K562 (cell line): ENCODE results near the gene GPR32.

Experiments
- CEBPB ChIP-seq: fragments of 450-650 bp; IDR thresholded peaks from 2 replicates; pipeline ENCODE4 v1.6.1; 2016; ENCODE audit warnings: missing genetic modification characterization, missing compliant biosample characterization
- CHD4 ChIP-seq: fragments of 200-600 bp; sonication (generic); IDR thresholded peaks from 3 replicates; pipeline ENCODE4 v1.6.1; 2012; ENCODE audit warnings: low read depth, mild to moderate bottlenecking, mixed read lengths, low read length, inconsistent platforms; ENCODE audit not compliant: insufficient read depth, insufficient replicate concordance, poor library complexity, severe bottlenecking
- PHB2 ChIP-seq: fragments of 450-650 bp; IDR thresholded peaks from 2 replicates; pipeline ENCODE4 v1.6.1; 2017; ENCODE audit warnings: low read depth
- SAFB2 ChIP-seq: fragments of 200-400 bp; formaldehyde crosslinking; IDR thresholded peaks from 2 replicates; pipeline ENCODE4 v1.6.1; 2018; ENCODE audit warnings: borderline replicate concordance, low read length, low read depth, moderate library complexity; ENCODE audit not compliant: severe bottlenecking
- SAP30 ChIP-seq: fragments of 200-600 bp; sonication (generic); IDR thresholded peaks from 2 replicates; pipeline ENCODE4 v1.6.1; 2012; ENCODE audit warnings: borderline replicate concordance, low read depth, mild to moderate bottlenecking, moderate library complexity, low read length, control low read depth, inconsistent platforms; ENCODE audit not compliant: insufficient read depth, poor library complexity, severe bottlenecking
- SIN3A ChIP-seq, 2 experiments: fragments of 150-350 bp in 1 of 2; IDR thresholded peaks; 2 replicates each; pipeline ENCODE4 v1.6.1; 2011 to 2016; ENCODE audit warnings: borderline replicate concordance in 2 of 2, low read depth in 2 of 2, low read length in 2 of 2, mild to moderate bottlenecking in 2 of 2, moderate library complexity in 2 of 2; ENCODE audit not compliant: control insufficient read depth in 1 of 2
- ZNF174 ChIP-seq: fragments of 250-450 bp; sonication (Bioruptor Pico); IDR thresholded peaks from 2 replicates; pipeline ENCODE4 v1.4.0; 2020; ENCODE audit warnings: mild to moderate bottlenecking
- ZNF212 ChIP-seq: fragments of 450-650 bp; formaldehyde crosslinking; IDR thresholded peaks from 2 replicates; pipeline ENCODE4 v1.4.0; 2020; ENCODE audit warnings: mild to moderate bottlenecking
- TF ChIP-seq, protein P1 (sequence below): fragments of 250-450 bp; sonication (Bioruptor Pico); IDR thresholded peaks from 2 replicates; pipeline ENCODE4 v1.5.0; 2020; ENCODE audit warnings: mild to moderate bottlenecking, borderline replicate concordance
- TF ChIP-seq, protein P2 (sequence below), 2 experiments: fragments of 450-650 bp; formaldehyde crosslinking in 1 of 2; IDR thresholded peaks; 2 replicates each; pipeline versions ENCODE4 v1.4.0 to v1.6.1; 2014 to 2020; ENCODE audit warnings: mild to moderate bottlenecking in 2 of 2, borderline replicate concordance in 1 of 2, low read depth in 1 of 2
- TF ChIP-seq, protein P3 (sequence below), 3 experiments: IDR thresholded peaks in 2 of 3; conservative IDR thresholded peaks in 1 of 3; 2 replicates each; pipeline ENCODE4 v1.5.1; 2011 to 2012; ENCODE audit warnings: low read length in 3 of 3, mild to moderate bottlenecking in 3 of 3, control low read depth in 2 of 3, improper control_type of control experiment in 1 of 3, inconsistent platforms in 1 of 3, low read depth in 1 of 3, mixed read lengths in 1 of 3, moderate library complexity in 1 of 3; ENCODE audit not compliant: insufficient read depth in 2 of 3
- TF ChIP-seq, protein P4 (sequence below), 2 experiments: IDR thresholded peaks; 2 replicates each; pipeline ENCODE4 v1.6.1; 2012; ENCODE audit warnings: improper control_type of control experiment in 2 of 2, low read depth in 2 of 2, low read length in 2 of 2, borderline replicate concordance in 1 of 2

DNA sequence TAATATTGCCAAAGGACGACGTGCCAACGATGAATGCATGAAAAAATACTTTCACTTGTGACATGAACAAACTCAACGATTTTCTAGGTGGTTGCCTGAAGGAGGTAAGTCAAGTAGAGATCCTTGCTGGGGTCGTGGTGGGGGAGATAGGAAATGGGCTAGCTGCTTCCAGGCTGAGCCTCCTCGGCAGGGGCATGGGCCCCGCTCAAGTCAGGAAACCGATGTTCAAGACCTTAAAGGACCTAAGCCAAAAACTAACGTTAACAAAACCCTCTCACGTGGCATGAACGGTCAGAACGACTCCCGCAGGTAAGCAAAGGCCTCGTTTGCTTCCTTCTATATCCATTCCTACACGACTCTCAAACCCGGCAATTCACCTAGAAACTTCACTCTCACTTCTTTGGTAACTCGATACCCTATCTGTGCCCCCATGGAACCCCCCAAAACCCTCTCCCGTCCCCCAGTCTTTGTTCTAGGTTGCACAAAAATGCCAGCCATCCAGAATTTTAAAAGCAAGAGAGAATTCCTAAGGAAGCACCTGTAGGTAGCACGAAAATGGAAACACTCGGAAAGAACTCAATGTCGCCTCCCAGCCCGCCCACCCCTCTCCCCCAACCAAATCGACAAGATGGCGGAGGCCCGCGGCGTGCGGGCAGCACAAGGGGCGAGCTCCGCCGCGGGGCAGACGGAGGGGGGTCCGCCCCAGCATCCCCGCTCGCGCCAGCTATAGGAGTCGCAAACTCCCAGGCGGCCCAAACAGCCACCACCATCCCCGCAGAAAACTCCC is 33.6 kb downstream of the GPR32 start:
- TF ChIP-seq ZNF212 (CRISPR knock-in tag) (no peak), SAFB2 (no peak), CHD4 (no peak), SAP30 (no peak), SIN3A (IDR thresholded peaks at IDR 0.05; ENCODE audit: borderline replicate concordance in 2 of 2, control insufficient read depth in 1 of 2, low read depth in 2 of 2, low read length in 2 of 2) (peak in 1 of 2 experiments; percentile 72; a peak in 1 of 4 replicates), ZNF174 (no peak), PHB2 (no peak), CEBPB (tag) (no peak)
- TF ChIP-seq, protein P1, sequence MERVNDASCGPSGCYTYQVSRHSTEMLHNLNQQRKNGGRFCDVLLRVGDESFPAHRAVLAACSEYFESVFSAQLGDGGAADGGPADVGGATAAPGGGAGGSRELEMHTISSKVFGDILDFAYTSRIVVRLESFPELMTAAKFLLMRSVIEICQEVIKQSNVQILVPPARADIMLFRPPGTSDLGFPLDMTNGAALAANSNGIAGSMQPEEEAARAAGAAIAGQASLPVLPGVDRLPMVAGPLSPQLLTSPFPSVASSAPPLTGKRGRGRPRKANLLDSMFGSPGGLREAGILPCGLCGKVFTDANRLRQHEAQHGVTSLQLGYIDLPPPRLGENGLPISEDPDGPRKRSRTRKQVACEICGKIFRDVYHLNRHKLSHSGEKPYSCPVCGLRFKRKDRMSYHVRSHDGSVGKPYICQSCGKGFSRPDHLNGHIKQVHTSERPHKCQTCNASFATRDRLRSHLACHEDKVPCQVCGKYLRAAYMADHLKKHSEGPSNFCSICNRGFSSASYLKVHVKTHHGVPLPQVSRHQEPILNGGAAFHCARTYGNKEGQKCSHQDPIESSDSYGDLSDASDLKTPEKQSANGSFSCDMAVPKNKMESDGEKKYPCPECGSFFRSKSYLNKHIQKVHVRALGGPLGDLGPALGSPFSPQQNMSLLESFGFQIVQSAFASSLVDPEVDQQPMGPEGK (CRISPR knock-in tag): no peak
- TF ChIP-seq, protein P2, sequence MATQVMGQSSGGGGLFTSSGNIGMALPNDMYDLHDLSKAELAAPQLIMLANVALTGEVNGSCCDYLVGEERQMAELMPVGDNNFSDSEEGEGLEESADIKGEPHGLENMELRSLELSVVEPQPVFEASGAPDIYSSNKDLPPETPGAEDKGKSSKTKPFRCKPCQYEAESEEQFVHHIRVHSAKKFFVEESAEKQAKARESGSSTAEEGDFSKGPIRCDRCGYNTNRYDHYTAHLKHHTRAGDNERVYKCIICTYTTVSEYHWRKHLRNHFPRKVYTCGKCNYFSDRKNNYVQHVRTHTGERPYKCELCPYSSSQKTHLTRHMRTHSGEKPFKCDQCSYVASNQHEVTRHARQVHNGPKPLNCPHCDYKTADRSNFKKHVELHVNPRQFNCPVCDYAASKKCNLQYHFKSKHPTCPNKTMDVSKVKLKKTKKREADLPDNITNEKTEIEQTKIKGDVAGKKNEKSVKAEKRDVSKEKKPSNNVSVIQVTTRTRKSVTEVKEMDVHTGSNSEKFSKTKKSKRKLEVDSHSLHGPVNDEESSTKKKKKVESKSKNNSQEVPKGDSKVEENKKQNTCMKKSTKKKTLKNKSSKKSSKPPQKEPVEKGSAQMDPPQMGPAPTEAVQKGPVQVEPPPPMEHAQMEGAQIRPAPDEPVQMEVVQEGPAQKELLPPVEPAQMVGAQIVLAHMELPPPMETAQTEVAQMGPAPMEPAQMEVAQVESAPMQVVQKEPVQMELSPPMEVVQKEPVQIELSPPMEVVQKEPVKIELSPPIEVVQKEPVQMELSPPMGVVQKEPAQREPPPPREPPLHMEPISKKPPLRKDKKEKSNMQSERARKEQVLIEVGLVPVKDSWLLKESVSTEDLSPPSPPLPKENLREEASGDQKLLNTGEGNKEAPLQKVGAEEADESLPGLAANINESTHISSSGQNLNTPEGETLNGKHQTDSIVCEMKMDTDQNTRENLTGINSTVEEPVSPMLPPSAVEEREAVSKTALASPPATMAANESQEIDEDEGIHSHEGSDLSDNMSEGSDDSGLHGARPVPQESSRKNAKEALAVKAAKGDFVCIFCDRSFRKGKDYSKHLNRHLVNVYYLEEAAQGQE (IDR thresholded peaks at IDR 0.05; ENCODE audit: borderline replicate concordance): no peak
- TF ChIP-seq, protein P2 (CRISPR knock-in tag; IDR thresholded peaks at IDR 0.05; ENCODE audit: low read depth): no peak
- TF ChIP-seq, protein P3, sequence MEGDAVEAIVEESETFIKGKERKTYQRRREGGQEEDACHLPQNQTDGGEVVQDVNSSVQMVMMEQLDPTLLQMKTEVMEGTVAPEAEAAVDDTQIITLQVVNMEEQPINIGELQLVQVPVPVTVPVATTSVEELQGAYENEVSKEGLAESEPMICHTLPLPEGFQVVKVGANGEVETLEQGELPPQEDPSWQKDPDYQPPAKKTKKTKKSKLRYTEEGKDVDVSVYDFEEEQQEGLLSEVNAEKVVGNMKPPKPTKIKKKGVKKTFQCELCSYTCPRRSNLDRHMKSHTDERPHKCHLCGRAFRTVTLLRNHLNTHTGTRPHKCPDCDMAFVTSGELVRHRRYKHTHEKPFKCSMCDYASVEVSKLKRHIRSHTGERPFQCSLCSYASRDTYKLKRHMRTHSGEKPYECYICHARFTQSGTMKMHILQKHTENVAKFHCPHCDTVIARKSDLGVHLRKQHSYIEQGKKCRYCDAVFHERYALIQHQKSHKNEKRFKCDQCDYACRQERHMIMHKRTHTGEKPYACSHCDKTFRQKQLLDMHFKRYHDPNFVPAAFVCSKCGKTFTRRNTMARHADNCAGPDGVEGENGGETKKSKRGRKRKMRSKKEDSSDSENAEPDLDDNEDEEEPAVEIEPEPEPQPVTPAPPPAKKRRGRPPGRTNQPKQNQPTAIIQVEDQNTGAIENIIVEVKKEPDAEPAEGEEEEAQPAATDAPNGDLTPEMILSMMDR (IDR thresholded peaks at IDR 0.05 in 2 of 3, conservative IDR thresholded peaks at IDR 0.05 in 1 of 3; ENCODE audit: insufficient read depth in 2 of 3, low read depth in 1 of 3, low read length in 3 of 3): no peak
- TF ChIP-seq, protein P4, sequence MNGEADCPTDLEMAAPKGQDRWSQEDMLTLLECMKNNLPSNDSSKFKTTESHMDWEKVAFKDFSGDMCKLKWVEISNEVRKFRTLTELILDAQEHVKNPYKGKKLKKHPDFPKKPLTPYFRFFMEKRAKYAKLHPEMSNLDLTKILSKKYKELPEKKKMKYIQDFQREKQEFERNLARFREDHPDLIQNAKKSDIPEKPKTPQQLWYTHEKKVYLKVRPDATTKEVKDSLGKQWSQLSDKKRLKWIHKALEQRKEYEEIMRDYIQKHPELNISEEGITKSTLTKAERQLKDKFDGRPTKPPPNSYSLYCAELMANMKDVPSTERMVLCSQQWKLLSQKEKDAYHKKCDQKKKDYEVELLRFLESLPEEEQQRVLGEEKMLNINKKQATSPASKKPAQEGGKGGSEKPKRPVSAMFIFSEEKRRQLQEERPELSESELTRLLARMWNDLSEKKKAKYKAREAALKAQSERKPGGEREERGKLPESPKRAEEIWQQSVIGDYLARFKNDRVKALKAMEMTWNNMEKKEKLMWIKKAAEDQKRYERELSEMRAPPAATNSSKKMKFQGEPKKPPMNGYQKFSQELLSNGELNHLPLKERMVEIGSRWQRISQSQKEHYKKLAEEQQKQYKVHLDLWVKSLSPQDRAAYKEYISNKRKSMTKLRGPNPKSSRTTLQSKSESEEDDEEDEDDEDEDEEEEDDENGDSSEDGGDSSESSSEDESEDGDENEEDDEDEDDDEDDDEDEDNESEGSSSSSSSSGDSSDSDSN (IDR thresholded peaks at IDR 0.05; ENCODE audit: borderline replicate concordance in 1 of 2, low read depth in 2 of 2, low read length in 2 of 2): no peak
